Neural progenitor cell (in vitro differentiated cells): Measurements from ENCODE around the gene NDUFS8.

Experiments
- CTCF ChIP-seq: fragments of 200-600 bp; sonication (generic); IDR thresholded peaks from 2 replicates; pipeline ENCODE4 v1.5.1; 2017; ENCODE audit warnings: antibody characterized with exemption, mild to moderate bottlenecking
- EZH2phosphoT487 ChIP-seq: fragments of 200-600 bp; sonication (generic); IDR thresholded peaks from 2 replicates; pipeline ENCODE4 v1.6.1; 2017; ENCODE audit warnings: antibody characterized with exemption

- TF ChIP-seq EZH2phosphoT487 (no peak), CTCF (no peak)
Observed at GRCh38 chr11:68012044-68012842, 18.2 kb upstream of the NDUFS8 start.
